HL-60 (cell line): ENCODE data around the gene HASPIN.

Source experiments
- DNase-seq, 2 experiments: peaks; one replicate each; pipeline ENCODE4 v3.0.0-alpha.2; 2010 to 2020; ENCODE audit warnings: low read depth in 1 of 2, low spot score in 1 of 2
- H3K27ac ChIP-seq: fragments of 250-450 bp; sonication (Bioruptor Pico); replicated peaks from 2 replicates; pipeline ENCODE4 v1.5.1; 2020; ENCODE audit warnings: mild to moderate bottlenecking, moderate library complexity
- H3K27me3 ChIP-seq: fragments of 250-450 bp; sonication (Bioruptor Pico); 2 replicates; pipeline ENCODE4 v1.5.1; 2021; ENCODE audit warnings: mild to moderate bottlenecking, moderate library complexity; ENCODE audit not compliant: insufficient read depth, poor library complexity, severe bottlenecking
- H3K4me3 ChIP-seq: replicated peaks from 2 replicates; pipeline ENCODE4 v1.5.1; 2011; ENCODE audit warnings: mild to moderate bottlenecking, control low read depth, low read length; ENCODE audit not compliant: insufficient read depth
- CTCF ChIP-seq: IDR thresholded peaks from one replicate; pipeline ENCODE4 v1.5.1; 2011; ENCODE audit warnings: low read length, control low read depth, inconsistent platforms; ENCODE audit not compliant: insufficient read depth
- GABPA ChIP-seq: IDR thresholded peaks from 2 replicates; pipeline ENCODE4 v1.6.1; 2012; ENCODE audit warnings: low read depth
- POLR2AphosphoS5 ChIP-seq: IDR thresholded peaks from 2 replicates; pipeline ENCODE4 v1.6.1; 2012; ENCODE audit warnings: low read depth
- REST ChIP-seq: IDR thresholded peaks from 2 replicates; pipeline ENCODE4 v1.6.1; 2012; ENCODE audit warnings: low read depth; ENCODE audit not compliant: insufficient replicate concordance
- SPI1 ChIP-seq: IDR thresholded peaks from 2 replicates; pipeline ENCODE4 v1.6.1; 2012; ENCODE audit warnings: low read depth, mild to moderate bottlenecking, borderline replicate concordance

Gene HASPIN

GRCh38 chr17:3761036-3761917 is 37.6 kb downstream of the HASPIN start:
- TF ChIP-seq SPI1 (no peak), POLR2AphosphoS5 (no peak), GABPA (no peak), REST (no peak), CTCF (no peak)
- H3K4me3 ChIP-seq, result no peak overlapping the region
- H3K27me3 ChIP-seq, result no peaks in the 10 kb centered on the region
- H3K27ac ChIP-seq, result no peak overlapping the region
- DNase-seq, result no peak

- Histone ChIP-seq H3K27me3 (no peaks in the 10 kb centered on the region), H3K27ac (no peak overlapping the region), H3K4me3 (no peak overlapping the region)
- DNase-seq, result no peak
- TF ChIP-seq SPI1 (no peak), REST (no peak), POLR2AphosphoS5 (no peak)
These were observed 38.2 kb downstream of the HASPIN start for GRCh38 chr17:3761918-3762380.

- Histone ChIP-seq H3K4me3 (no peak overlapping the region), H3K27ac (no peak overlapping the region), H3K27me3 (no peaks in the 10 kb centered on the region)
- no peak for TF ChIP-seq CTCF
- no peak for TF ChIP-seq SPI1
- no peak for TF ChIP-seq GABPA
- no peak for TF ChIP-seq POLR2AphosphoS5
- TF ChIP-seq REST, result no peak
- no peak for DNase-seq
These were observed 39.4 kb downstream of the HASPIN start for GRCh38 chr17:3762922-3763776.
